ENCODE data around the gene MZT2A. TPM values are rescaled to one million over a fixed set of nuclear protein-coding genes. Genes with fewer than 3 reads are reported as not detected.
A peak's percentile ranks its signal among the peaks of the same experiment; 100 is the strongest.
"Not testable (repeated sequence)": the region's sequence is repeated elsewhere in the genome, so short reads cannot be mapped to it uniquely, and the experiment has no call there.

The MZT2A gene
- total and polyA plus RNA-seq, 2 donors, result 37.4 to 148 TPM

DNA sequence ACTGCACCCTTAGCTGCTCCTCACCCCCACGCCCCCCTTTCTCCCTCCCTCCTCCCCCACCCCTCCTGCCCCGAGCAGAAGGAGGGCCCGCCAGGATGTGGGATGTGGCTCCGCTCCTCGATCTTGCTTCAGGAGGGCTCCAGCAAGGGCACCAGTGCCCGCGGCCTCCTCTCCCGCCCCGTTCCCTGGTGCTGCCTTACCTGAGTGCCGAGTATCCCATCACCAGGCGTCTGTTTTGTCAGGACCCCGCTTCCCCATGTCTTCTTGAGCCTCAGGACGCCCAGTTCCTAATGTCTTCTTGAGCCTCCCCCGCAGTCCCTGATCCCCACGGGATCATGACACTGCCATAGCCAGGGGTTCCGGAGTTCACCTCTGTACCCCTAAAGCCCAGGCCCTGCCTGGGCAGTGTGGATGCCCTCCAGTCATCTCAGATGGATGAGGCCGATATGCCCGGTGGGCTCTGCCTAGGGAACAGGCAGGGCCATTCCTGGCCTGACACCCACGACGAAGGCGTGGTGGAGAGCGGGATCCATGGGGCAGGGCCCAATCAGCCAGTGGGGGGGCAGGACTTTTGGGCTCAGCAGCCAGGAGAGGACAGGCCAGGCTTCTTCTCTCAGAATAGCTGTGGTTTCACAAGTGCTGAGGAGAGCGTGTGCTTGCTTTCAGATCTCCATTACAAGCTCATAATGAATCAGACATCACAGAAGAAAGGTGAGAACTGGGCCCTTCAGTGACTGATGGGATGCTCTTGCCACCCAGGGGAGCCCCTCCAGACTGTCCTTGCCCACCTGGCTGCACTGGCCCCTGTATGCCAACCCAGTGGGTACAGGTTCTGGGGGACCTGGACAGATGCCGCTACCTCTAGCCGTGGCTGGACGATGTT lies 37.0 kb upstream of the MZT2A start:
- not testable (repeated sequence) for H3K27ac ChIP-seq (ENCODE audit: low read depth); DNase-seq (ENCODE audit: extremely low spot score); H3K36me3 ChIP-seq (ENCODE audit: insufficient read depth); H3K4me1 ChIP-seq (ENCODE audit: insufficient read depth)
- 69% methylated on average over 25 of the region's 26 CpGs for WGBS
- H3K4me3 ChIP-seq (ENCODE audit: low read depth, low read length), result peak overlapping the region; percentile 16

DNA sequence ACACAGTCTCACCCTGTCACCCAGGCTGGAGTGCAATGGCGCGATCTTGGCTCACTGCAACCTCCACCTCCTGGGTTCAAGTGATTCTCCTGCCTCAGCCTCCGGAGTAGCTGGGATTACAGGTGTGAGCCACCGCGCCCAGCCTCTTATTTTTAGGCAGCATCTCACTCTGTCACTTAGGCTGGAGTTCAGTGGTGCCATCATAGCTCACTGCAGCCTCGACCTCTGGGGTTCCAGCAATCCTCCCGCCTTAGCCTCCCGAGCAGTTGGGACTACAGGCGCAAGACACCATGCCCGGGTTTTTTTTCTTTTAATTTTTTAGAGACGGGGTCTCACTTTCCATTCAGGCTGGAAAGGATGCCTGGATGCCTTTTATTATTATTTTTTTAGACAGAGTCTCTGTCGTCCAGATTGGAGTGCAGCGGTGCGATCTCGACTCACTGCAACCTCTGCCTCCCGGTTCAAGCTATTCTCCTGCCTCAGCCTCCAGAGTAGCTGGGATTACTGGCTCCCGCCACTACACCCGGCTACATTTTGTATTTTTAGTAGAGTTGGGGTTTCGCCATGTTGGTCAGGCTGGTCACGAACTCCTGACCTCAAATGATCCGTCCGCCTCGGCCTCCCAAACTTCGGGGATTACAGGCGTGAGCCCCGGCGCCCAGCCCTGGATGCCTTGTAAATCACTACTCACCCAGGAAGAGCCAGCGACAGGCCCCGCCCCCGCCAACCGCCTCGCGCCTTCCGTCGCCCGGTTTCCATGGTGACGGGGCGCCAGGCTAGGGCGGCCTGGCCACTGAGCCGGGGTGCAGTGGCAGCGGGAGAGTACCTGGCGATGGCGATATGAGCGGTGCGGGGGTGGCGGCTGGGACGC lies 35.2 kb upstream of the MZT2A start, which contains the start of gene CCDC74A:
TSS of gene CCDC74A (plus strand) at position 758 of the 871 bp plus-strand sequence. CDS start at position 841, 83 bp downstream.
- DNase-seq (ENCODE audit: extremely low spot score); H3K36me3 ChIP-seq (ENCODE audit: insufficient read depth); H3K27ac ChIP-seq (ENCODE audit: low read depth); H3K4me1 ChIP-seq (ENCODE audit: insufficient read depth): not testable (repeated sequence)
- 32% methylated on average over 41 of the region's 47 CpGs for WGBS
- peak within 1 kb of the TSS; percentile 23 for H3K4me3 ChIP-seq (ENCODE audit: low read depth, low read length)

DNA sequence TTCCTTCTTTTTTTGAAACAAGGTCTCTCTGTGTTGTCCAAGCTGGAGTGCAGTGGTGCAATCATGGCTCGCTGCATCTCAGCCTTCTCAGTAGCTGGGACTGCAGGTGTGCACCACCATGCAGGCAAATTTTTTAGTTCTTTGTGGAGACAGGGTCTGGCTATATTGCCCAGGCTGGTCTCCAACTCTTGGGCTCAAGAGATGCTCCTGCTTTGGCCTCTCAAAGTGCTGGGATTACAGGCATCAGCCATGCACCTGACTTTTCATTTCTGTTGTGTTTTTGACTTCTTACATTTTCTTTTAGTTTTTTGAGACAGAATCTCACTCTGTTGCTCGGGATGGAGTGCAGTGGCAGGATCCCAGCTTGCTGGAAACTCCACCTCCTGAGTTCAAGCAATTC lies 33.1 kb upstream of the MZT2A start:
- 90% methylated on average over 2 of the region's 2 CpGs for WGBS
- not testable (repeated sequence) for H3K27ac ChIP-seq (ENCODE audit: low read depth); H3K4me1 ChIP-seq (ENCODE audit: insufficient read depth); DNase-seq (ENCODE audit: extremely low spot score); H3K4me3 ChIP-seq (ENCODE audit: low read depth, low read length); H3K36me3 ChIP-seq (ENCODE audit: insufficient read depth)

DNA sequence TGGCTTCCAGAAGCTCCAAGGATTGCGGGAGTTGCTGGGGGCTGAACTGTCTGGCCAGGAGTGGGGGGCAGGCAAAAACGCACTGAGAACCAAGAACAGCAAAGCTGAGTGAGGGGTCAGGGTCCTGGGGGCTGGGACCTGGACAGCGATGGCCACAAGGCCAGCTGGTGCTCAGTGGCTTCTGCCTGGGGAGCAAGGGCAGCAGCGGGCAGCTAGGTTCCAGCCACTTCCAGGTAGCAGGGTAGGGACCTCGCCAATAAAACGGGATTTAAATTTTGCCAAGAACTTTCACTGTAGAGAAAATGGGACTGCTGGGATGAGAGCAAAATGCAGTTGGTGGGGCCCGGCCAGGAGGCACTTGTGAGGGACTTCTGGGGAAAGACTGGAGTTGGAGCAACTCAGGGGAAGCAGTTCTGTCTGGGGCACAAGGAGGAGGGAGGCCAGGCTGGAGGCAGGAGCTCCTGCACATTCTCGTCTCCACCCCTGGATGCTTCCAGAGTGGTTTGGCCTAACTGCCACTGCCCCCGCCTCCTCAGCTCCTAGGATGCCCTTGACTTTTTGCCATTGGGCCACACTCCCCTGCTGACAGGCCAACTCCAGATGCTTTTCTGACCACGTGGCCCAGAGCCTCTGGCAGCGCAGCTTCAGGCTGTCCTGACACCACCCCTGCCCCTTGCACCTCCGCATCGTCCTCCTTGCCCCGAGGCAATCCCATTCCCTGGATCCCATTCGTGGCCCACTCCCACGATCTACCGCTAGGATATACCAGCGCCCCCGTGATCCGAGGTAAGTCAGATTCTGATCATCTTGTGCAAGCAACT lies 30.0 kb upstream of the MZT2A start:
- WGBS, result 82% methylated on average over 20 of the region's 20 CpGs
- no peak overlapping the region for H3K27ac ChIP-seq (ENCODE audit: low read depth)
- DNase-seq (ENCODE audit: extremely low spot score), result no peak

DNA sequence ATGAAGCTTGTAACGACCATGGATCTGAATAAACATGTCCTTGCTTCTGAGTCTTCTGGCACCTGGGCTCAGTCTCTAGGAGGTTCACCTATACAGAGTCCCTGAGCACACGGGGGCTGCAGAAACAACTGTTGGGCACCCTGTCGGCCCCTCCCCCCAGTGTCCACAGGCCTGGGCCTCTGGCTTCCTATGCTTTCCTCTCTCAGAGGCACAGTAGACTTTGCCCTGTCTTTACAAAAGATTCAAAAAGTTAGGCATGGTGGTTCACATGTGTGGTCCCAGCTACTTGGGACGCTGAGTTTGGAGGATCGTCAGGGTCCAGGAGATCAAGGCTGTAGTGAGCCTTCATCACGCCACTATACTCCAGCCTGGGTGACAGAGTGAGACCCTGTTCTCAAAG lies 29.3 kb upstream of the MZT2A start:
- DNase-seq (ENCODE audit: extremely low spot score); H3K36me3 ChIP-seq (ENCODE audit: insufficient read depth); H3K4me3 ChIP-seq (ENCODE audit: low read depth, low read length); H3K27ac ChIP-seq (ENCODE audit: low read depth); H3K4me1 ChIP-seq (ENCODE audit: insufficient read depth): not testable (repeated sequence)
- 75% methylated on average over 6 of the region's 6 CpGs for WGBS

More for the DNA sequence above, 30.0 kb upstream of the MZT2A start:
- H3K4me1 ChIP-seq (ENCODE audit: insufficient read depth), result no peaks in the 10 kb centered on the region
- H3K4me3 ChIP-seq (ENCODE audit: low read depth, low read length), result no peak overlapping the region
- H3K36me3 ChIP-seq (ENCODE audit: insufficient read depth), result no peaks in the 10 kb centered on the region

DNA sequence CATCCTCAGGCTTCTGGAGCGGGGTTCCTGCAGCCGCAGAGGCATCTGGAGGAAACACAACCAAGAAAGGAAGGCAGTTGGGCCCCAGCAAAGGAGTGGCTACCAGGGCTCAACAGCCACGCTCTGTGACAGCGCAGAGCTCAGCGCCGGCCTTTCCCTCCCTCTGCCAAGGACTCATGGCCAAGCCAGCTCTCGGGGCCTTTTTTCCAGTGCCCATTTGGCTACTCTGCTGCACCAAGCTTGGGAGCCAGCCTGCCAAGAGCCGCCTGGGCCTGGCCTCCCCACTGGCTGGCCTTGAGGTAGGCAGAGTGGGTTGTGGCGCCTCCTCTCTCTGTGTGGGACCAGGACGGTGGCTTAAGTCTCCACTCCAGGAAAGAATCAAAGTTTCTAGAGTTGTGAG lies 28.3 kb upstream of the MZT2A start:
- Histone ChIP-seq H3K4me1 (ENCODE audit: insufficient read depth) (no peaks in the 10 kb centered on the region), H3K36me3 (ENCODE audit: insufficient read depth) (no peaks in the 10 kb centered on the region), H3K4me3 (ENCODE audit: low read depth, low read length) (no peak overlapping the region), H3K27ac (ENCODE audit: low read depth) (no peak overlapping the region)
- 94% methylated on average over 10 of the region's 10 CpGs for WGBS
- DNase-seq (ENCODE audit: extremely low spot score), result no peak

DNA sequence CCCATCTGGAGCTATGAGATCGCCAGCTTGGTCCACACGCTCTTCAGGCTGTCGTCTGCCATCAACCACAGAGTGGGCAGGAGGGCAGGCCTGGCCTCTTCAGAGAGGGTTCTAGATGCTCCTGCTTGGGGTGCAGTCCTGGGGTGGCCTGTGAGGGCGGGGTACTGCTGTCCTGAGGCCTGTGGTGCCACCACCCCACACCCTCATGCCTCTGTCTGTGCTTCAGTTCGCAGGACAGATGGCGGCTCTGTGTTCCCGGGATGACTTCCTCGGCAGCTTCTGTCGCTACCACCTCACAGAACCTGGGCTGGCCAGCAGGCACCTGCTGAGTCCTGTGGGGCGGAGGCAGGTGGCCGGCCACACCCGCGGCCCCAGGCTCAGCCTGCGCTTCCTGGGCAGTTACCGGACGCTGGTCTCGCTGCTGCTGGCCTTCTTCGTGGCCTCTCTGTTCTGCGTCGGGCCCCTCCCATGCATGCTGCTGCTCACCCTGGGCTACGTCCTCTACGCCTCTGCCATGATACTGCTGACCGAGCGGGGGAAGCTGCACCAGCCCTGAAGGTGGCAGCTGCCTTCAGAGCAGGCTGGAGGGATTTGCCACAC lies 27.8 kb upstream of the MZT2A start:
- H3K4me1 ChIP-seq (ENCODE audit: insufficient read depth); H3K4me3 ChIP-seq (ENCODE audit: low read depth, low read length); H3K36me3 ChIP-seq (ENCODE audit: insufficient read depth); H3K27ac ChIP-seq (ENCODE audit: low read depth); DNase-seq (ENCODE audit: extremely low spot score): not testable (repeated sequence)
- WGBS, result 88% methylated on average over 24 of the region's 24 CpGs

DNA sequence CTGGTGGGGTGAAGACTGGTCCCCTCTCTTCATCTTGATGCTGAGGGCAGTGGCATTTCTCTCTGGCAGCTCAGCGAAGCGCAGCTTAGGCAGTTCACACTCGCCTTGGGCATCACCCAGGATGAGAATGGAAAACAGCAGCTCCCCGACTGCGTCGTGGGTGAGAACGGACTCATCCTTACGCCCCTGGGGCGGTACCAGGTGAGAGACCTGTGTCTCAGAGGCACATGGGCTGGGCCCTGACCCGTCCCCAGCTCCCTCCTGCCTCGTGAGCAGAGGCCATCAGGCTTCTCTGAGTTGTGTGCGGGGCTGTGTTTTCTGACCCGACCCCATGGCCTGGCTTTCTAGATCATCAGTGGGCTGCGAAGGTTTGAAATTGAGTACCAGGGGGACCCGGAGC lies 27.3 kb upstream of the MZT2A start:
- WGBS, result 95% methylated on average over 15 of the region's 15 CpGs
- H3K4me3 ChIP-seq (ENCODE audit: low read depth, low read length), result no peak overlapping the region
- no peak overlapping the region for H3K27ac ChIP-seq (ENCODE audit: low read depth)
- no peaks in the 10 kb centered on the region for H3K36me3 ChIP-seq (ENCODE audit: insufficient read depth)
- H3K4me1 ChIP-seq (ENCODE audit: insufficient read depth), result no peaks in the 10 kb centered on the region
- no peak for DNase-seq (ENCODE audit: extremely low spot score)

DNA sequence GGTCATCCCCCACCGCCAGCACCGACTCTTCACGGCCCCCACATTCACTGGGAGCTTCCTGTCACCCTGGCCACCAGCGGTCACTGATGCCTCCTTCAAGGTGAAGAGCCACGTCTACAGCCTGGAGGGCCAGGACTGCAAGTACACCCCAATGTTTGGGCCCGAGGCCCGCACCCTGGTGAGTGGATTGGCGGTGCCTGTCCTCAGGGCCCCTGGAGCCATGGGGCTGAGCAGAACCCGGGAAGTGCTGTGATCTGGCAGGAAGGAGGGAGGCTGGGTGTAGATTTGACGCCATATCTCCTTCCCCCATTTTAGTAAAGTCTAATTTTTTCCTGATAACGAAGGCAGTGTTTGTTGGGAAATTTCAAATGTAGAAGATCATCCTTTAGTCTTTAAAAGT lies 26.3 kb upstream of the MZT2A start:
- H3K36me3 ChIP-seq (ENCODE audit: insufficient read depth); DNase-seq (ENCODE audit: extremely low spot score); H3K4me3 ChIP-seq (ENCODE audit: low read depth, low read length); H3K27ac ChIP-seq (ENCODE audit: low read depth); H3K4me1 ChIP-seq (ENCODE audit: insufficient read depth): not testable (repeated sequence)
- 93% methylated on average over 8 of the region's 11 CpGs for WGBS

DNA sequence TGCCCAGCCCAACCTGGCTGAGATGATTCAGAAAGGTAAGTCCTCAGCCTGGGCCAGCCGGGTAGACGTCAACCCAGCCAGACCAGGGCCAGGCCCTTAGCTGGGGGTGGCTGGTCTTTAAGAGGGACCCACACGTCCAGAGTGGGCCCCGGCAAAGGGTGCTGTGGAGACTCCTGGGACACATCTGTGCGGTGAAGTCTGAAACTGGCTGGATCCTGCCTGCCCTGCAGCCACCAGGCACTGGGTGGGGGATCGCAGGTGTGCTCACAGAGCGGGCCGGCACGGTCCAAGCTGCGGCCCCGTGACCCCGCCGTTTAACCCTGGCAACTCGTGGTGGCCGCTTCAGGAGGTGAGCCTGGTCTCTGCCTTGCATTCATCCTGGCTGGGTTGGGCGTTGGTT lies 25.7 kb upstream of the MZT2A start:
- DNase-seq (ENCODE audit: extremely low spot score), result not testable (repeated sequence)
- WGBS, result 85% methylated on average over 16 of the region's 16 CpGs

DNA sequence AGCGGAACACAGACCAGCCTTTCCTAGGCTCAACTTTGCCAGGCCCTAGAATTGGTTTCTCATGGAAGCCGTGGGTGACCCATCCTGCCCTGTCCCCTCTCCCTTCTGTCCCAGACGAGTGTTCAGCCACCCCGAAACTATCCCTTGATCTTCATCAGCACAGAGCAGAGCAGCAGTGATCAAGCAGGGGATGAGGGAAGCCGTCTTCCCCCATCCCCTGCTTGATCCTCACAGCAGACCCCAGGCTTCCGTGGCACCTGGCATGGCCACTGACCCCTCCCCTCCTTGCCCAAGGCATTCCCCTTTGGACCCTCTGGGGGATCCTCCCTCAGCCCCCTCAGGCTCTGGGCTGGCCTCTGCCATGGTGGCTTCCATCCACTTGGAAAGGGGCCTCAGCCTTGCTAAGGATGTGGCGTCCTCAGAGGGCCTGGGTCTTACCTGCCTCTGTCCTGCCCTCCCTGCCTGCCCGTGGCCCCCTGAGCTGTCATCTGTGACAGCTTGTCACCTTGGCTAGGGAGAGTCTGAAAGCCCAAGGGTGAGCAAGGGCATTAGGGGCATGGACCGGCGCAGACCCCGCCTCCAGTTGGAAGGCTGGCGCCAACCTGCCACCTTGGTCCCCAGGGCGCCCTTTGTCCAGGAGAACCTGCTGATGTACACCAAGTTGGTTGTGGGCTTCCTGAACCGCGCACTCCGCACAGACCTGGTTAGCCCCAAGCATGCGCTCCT lies 25.1 kb upstream of the MZT2A start:
- 93% methylated on average over 17 of the region's 17 CpGs for WGBS
- H3K27ac ChIP-seq (ENCODE audit: low read depth), result no peak overlapping the region
- no peak overlapping the region for H3K4me3 ChIP-seq (ENCODE audit: low read depth, low read length)
- H3K36me3 ChIP-seq (ENCODE audit: insufficient read depth), result peaks cover 3% of the 10 kb centered on the region
- DNase-seq (ENCODE audit: extremely low spot score), result no peak
- H3K4me1 ChIP-seq (ENCODE audit: insufficient read depth), result no peaks in the 10 kb centered on the region

More for the DNA sequence above, 25.7 kb upstream of the MZT2A start:
- H3K4me3 ChIP-seq (ENCODE audit: low read depth, low read length); H3K4me1 ChIP-seq (ENCODE audit: insufficient read depth); H3K36me3 ChIP-seq (ENCODE audit: insufficient read depth); H3K27ac ChIP-seq (ENCODE audit: low read depth): not testable (repeated sequence)

DNA sequence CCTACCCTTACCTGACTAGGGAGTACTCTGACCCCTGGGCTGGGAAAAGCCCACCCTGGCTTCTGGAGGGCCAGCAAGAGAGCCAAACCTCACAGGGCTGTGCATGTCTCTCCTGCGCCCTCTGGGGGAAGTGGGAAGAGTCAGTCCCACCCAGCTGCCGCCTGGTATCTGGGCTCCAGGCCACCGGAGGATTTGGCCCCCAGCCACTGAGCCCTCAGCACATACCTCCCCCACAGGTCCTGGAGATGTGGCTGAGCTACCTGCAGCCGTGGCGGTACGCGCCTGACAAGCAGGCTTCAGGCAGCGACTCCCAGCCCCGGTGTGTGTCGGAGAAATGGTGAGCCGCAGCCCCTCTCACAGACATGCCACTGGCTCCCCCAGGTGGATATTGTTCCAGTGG lies 24.4 kb upstream of the MZT2A start:
- not testable (repeated sequence) for H3K36me3 ChIP-seq (ENCODE audit: insufficient read depth); H3K4me3 ChIP-seq (ENCODE audit: low read depth, low read length); H3K27ac ChIP-seq (ENCODE audit: low read depth); H3K4me1 ChIP-seq (ENCODE audit: insufficient read depth); DNase-seq (ENCODE audit: extremely low spot score)
- WGBS, result 62% methylated on average over 11 of the region's 11 CpGs
